Measurements from ENCODE around the gene TSEN34.

- TF ChIP-seq POLR2A (IDR thresholded peaks at IDR 0.05) (no peak), CTCF (IDR thresholded peaks at IDR 0.05) (no peak)
Observed at GRCh38 chr19:54186351-54186750, 4.8 kb upstream of the TSEN34 start.

All from upper lobe of left lung (tissue), 4 donors.